ENCODE data around the gene THRAP3. TPM values are rescaled to one million over a fixed set of nuclear protein-coding genes. Genes with fewer than 3 reads are reported as not detected.

The THRAP3 gene
- total RNA-seq, 1 donor from 2014 or later, result 161 TPM

Other genes starting within 250 kb of the THRAP3 start
- not detected in 2 replicates for gene TEKT2, start 140.3 kb upstream of the THRAP3 start, total RNA-seq
- gene ADPRS, start 135.6 kb upstream of the THRAP3 start, total RNA-seq, result 35.3 and 38.8 TPM in 2 replicates
- gene COL8A2, start 99.2 kb upstream of the THRAP3 start, total RNA-seq, result 0.12 TPM in 2 replicates
- 71.2 and 72.4 TPM in 2 replicates for gene TRAPPC3, start 75.0 kb upstream of the THRAP3 start, total RNA-seq
- 170 and 177 TPM in 2 replicates for gene MAP7D1, start 68.3 kb upstream of the THRAP3 start, total RNA-seq
- gene SH3D21, start 81.9 kb downstream of the THRAP3 start, total RNA-seq, result 17.0 and 19.4 TPM in 2 replicates
- 7.5 and 9.0 TPM in 2 replicates for gene EVA1B, start 99.2 kb downstream of the THRAP3 start, total RNA-seq
- gene STK40, start 161.5 kb downstream of the THRAP3 start, total RNA-seq, result 40.6 and 51.3 TPM in 2 replicates
- 58.6 and 61.6 TPM in 2 replicates for gene LSM10, start 173.5 kb downstream of the THRAP3 start, total RNA-seq
- 0.82 and 0.92 TPM in 2 replicates for gene OSCP1, start 226.0 kb downstream of the THRAP3 start, total RNA-seq
- 117 and 126 TPM in 2 replicates for gene MRPS15, start 239.9 kb downstream of the THRAP3 start, total RNA-seq